Loucy (cell line): ENCODE data around the gene UGT2B17.

Experiments used
- H2AFZ ChIP-seq: fragments of 200-600 bp; sonication (generic); 2 replicates; pipeline ENCODE4 v1.6.0; 2016; ENCODE audit warnings: antibody characterized with exemption, mild to moderate bottlenecking, low read length, moderate library complexity
- H3F3A ChIP-seq: fragments of 200-600 bp; 2 replicates; pipeline ENCODE4 v1.6.0; 2016; ENCODE audit warnings: antibody characterized with exemption, low read depth, mild to moderate bottlenecking
- H3K27me3 ChIP-seq: fragments of 200-600 bp; sonication (generic); 2 replicates; pipeline ENCODE4 v1.6.1; 2014; ENCODE audit warnings: low read length, mild to moderate bottlenecking; ENCODE audit not compliant: insufficient read depth, poor library complexity, severe bottlenecking
- H3K36me3 ChIP-seq: fragments of 200-600 bp; sonication (generic); 2 replicates; pipeline ENCODE4 v1.6.1; 2016; ENCODE audit warnings: low read length; ENCODE audit not compliant: insufficient read depth
- H3K4me1 ChIP-seq: fragments of 200-600 bp; sonication (generic); 2 replicates; pipeline ENCODE4 v1.5.1; 2014; ENCODE audit warnings: low read length, mild to moderate bottlenecking; ENCODE audit not compliant: insufficient read depth, poor library complexity, severe bottlenecking
- H3K4me2 ChIP-seq: fragments of 200-600 bp; sonication (generic); 2 replicates; pipeline ENCODE4 v1.6.0; 2014; ENCODE audit warnings: antibody characterized with exemption, low read length, low read depth, mild to moderate bottlenecking; ENCODE audit not compliant: poor library complexity, severe bottlenecking
- H3K4me3 ChIP-seq: fragments of 200-600 bp; sonication (generic); 2 replicates; pipeline ENCODE4 v1.5.1; 2014; ENCODE audit warnings: low read length, mild to moderate bottlenecking, mixed read lengths; ENCODE audit not compliant: poor library complexity, severe bottlenecking
- H3K79me2 ChIP-seq: fragments of 200-600 bp; sonication (generic); 2 replicates; pipeline ENCODE4 v1.6.1; 2014; ENCODE audit warnings: low read length; ENCODE audit not compliant: insufficient read depth
- H3K9ac ChIP-seq: fragments of 200-600 bp; sonication (generic); 2 replicates; pipeline ENCODE4 v1.6.0; 2014; ENCODE audit warnings: mild to moderate bottlenecking, low read depth, low read length, moderate library complexity; ENCODE audit not compliant: poor library complexity, severe bottlenecking
- H3K9me2 ChIP-seq: fragments of 200-600 bp; sonication (generic); replicated peaks from 2 replicates; pipeline ENCODE4 v1.6.1; 2016; ENCODE audit warnings: low read depth, low read length, mixed read lengths
- H3K9me3 ChIP-seq: fragments of 200-600 bp; sonication (generic); 2 replicates; pipeline ENCODE4 v1.6.1; 2014; ENCODE audit warnings: mild to moderate bottlenecking, antibody characterized with exemption, low read length, low read depth; ENCODE audit not compliant: insufficient read depth
- H4K20me1 ChIP-seq: fragments of 200-600 bp; sonication (generic); 2 replicates; pipeline ENCODE4 v1.6.0; 2014; ENCODE audit warnings: antibody characterized with exemption, low read length, mild to moderate bottlenecking; ENCODE audit not compliant: insufficient read depth, poor library complexity, severe bottlenecking
- EZH2phosphoT487 ChIP-seq: fragments of 200-600 bp; IDR thresholded peaks from 2 replicates; pipeline ENCODE4 v1.6.1; 2018; ENCODE audit warnings: antibody characterized with exemption, mild to moderate bottlenecking, moderate library complexity, borderline replicate concordance
- TF ChIP-seq, protein P1 (sequence below): fragments of 200-600 bp; sonication (generic); conservative IDR thresholded peaks from 2 replicates; pipeline ENCODE4 v1.5.1; 2014; ENCODE audit warnings: mild to moderate bottlenecking, antibody characterized with exemption, low read length

UGT2B17 gene

GRCh38 chr4:68575081-68575480, 1.0 kb downstream of the UGT2B17 start:
- no peaks in the 10 kb centered on the region for H3K36me3 ChIP-seq
- no peaks in the 10 kb centered on the region for H3F3A ChIP-seq
- no peaks in the 10 kb centered on the region for H3K27me3 ChIP-seq
- H3K79me2 ChIP-seq, result no peaks in the 10 kb centered on the region
- no peak overlapping the region for H3K4me3 ChIP-seq
- H4K20me1 ChIP-seq, result no peaks in the 10 kb centered on the region
- H3K9ac ChIP-seq, result no peak overlapping the region
- no peak overlapping the region for H2AFZ ChIP-seq
- no peak overlapping the region for H3K4me2 ChIP-seq
- no peaks in the 10 kb centered on the region for H3K4me1 ChIP-seq
- TF ChIP-seq, protein P1, sequence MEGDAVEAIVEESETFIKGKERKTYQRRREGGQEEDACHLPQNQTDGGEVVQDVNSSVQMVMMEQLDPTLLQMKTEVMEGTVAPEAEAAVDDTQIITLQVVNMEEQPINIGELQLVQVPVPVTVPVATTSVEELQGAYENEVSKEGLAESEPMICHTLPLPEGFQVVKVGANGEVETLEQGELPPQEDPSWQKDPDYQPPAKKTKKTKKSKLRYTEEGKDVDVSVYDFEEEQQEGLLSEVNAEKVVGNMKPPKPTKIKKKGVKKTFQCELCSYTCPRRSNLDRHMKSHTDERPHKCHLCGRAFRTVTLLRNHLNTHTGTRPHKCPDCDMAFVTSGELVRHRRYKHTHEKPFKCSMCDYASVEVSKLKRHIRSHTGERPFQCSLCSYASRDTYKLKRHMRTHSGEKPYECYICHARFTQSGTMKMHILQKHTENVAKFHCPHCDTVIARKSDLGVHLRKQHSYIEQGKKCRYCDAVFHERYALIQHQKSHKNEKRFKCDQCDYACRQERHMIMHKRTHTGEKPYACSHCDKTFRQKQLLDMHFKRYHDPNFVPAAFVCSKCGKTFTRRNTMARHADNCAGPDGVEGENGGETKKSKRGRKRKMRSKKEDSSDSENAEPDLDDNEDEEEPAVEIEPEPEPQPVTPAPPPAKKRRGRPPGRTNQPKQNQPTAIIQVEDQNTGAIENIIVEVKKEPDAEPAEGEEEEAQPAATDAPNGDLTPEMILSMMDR, result no peak
- no peak for TF ChIP-seq EZH2phosphoT487
- H3K9me3 ChIP-seq, result no peaks in the 10 kb centered on the region
- no peaks in the 10 kb centered on the region for H3K9me2 ChIP-seq

- Histone ChIP-seq H3K4me2 (no peak overlapping the region), H3K9ac (no peak overlapping the region), H3K4me1 (no peaks in the 10 kb centered on the region), H3K4me3 (no peak overlapping the region), H3K36me3 (no peaks in the 10 kb centered on the region), H2AFZ (no peak overlapping the region), H3F3A (no peaks in the 10 kb centered on the region), H3K79me2 (no peaks in the 10 kb centered on the region), H3K9me2 (no peaks in the 10 kb centered on the region), H4K20me1 (no peaks in the 10 kb centered on the region), H3K27me3 (no peaks in the 10 kb centered on the region), H3K9me3 (no peaks in the 10 kb centered on the region)
- no peak for TF ChIP-seq EZH2phosphoT487
- TF ChIP-seq, protein P1, result no peak
Measured at GRCh38 chr4:68572653-68573170, 3.4 kb downstream of the UGT2B17 start.

DNA sequence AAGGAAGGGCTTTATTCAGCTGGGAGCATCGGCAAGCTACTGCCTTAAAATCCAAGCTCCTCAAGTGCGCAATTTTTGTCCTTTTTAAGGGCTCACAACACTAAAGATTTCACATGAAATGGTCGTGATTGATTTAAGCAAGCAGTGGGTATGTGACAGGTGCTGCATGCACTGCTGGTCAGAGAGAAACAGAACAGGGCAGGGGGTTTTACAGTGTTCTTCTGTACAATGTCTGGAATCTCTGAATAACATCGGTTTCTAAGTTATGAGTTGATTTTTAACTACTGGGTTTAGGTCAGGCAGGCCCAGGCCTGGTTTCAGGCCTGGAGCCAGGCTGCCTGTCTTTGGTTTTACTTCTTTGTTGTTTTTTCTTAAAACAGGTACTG, 6.0 kb downstream of the UGT2B17 start:
- H2AFZ ChIP-seq, result no peak overlapping the region
- H3K9ac ChIP-seq, result no peak overlapping the region
- H3K27me3 ChIP-seq, result no peaks in the 10 kb centered on the region
- no peaks in the 10 kb centered on the region for H3K36me3 ChIP-seq
- H4K20me1 ChIP-seq, result no peaks in the 10 kb centered on the region
- no peak overlapping the region for H3K4me3 ChIP-seq
- no peaks in the 10 kb centered on the region for H3K4me1 ChIP-seq
- H3K9me2 ChIP-seq, result no peaks in the 10 kb centered on the region
- no peaks in the 10 kb centered on the region for H3K79me2 ChIP-seq
- no peaks in the 10 kb centered on the region for H3K9me3 ChIP-seq
- H3F3A ChIP-seq, result no peaks in the 10 kb centered on the region
- no peak overlapping the region for H3K4me2 ChIP-seq
- TF ChIP-seq, protein P1, result no peak
- TF ChIP-seq EZH2phosphoT487, result no peak
